ENCODE data around the gene PON1. TPM values are rescaled to one million over a fixed set of nuclear protein-coding genes. Genes with fewer than 3 reads are reported as not detected.

PON1 gene
- total RNA-seq, 2 experiments from 2014 or later: not detected

DNA sequence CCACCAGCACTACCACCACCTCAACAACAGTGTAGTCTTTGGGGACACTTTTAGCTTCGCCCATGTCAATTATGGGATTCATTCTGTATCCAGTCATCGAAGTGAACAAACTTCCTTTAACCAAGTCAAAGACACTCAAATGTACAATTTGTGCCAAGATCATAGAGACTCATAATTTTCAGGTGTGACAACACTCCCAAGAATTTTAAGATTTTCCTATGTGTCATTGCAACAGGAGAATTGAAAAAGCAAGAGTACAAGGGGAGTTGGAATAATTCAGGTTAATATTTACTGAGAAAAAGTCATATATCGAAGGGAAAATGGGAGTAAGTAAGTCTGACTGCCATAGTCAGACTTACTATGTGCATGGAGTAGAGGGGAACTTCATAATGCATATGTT, 26.2 kb downstream of the PON1 start:
- ChIA-PET CTCF (no interaction called here), POLR2A (no interaction called here)
- no peaks in the 10 kb centered on the region for H3K36me3 Mint-ChIP-seq (ENCODE audit: low read depth)
- no peaks in the 10 kb centered on the region for H3K4me1 Mint-ChIP-seq (ENCODE audit: low read depth)
- Histone ChIP-seq H3K4me3 (ENCODE audit: low read length) (no peak overlapping the region), H3K27ac (ENCODE audit: low read depth in 1 of 2, low read length in 2 of 2) (no peak overlapping the region), H3K4me1 (ENCODE audit: insufficient read depth, low read length) (no peaks in the 10 kb centered on the region), H3K36me3 (ENCODE audit: insufficient read depth, low read length) (no peaks in the 10 kb centered on the region), H3K27me3 (ENCODE audit: control insufficient read depth in 1 of 2, insufficient read depth in 2 of 2, low read length in 2 of 2) (peaks cover 0 to 2% of the 10 kb centered on the region in 2 experiments), H3K9me3 (ENCODE audit: control insufficient read depth in 1 of 2, insufficient read depth in 1 of 2, low read length in 2 of 2) (no peaks in the 10 kb centered on the region)
- no peak for ATAC-seq (ENCODE audit: poor library complexity)
- no peak overlapping the region for H3K4me3 Mint-ChIP-seq
- H3K9me3 Mint-ChIP-seq: no peaks in the 10 kb centered on the region
- intact Hi-C loops (cut with DNase I, micrococcal nuclease): loop anchor here in 1 of 2 experiments (10.0 kb wide), 1 partner anchor 57 kb away; no protein-coding TSS in a partner anchor
- peaks cover 18% of the 10 kb centered on the region for H3K27me3 Mint-ChIP-seq
- H3K27ac Mint-ChIP-seq: no peak overlapping the region
- TF ChIP-seq CTCF (IDR thresholded peaks at IDR 0.05): no peak
- no peak for DNase-seq

DNA sequence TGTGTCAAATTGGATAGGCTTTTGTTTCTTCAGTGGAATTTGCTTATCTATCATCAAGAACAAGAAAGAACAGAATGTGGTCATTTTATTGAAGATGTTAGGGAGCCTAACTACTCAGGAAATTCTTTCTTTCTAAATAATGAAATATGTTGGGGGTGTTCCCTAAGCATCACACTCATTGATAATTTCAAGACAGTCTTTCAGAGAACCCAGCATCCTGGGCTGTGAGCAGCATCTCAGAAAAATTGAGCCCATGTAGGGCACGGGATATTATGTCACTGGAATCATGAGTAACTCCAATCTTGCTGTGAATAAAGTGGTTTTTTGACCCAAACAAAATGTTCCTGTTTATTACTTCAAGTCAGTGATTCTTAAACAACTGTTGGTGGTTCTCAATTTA, 27.3 kb downstream of the PON1 start:
- no peak for TF ChIP-seq CTCF (IDR thresholded peaks at IDR 0.05)
- H3K4me3 Mint-ChIP-seq: no peak overlapping the region
- no peaks in the 10 kb centered on the region for H3K9me3 ChIP-seq (ENCODE audit: control insufficient read depth in 1 of 2, insufficient read depth in 1 of 2, low read length in 2 of 2)
- H3K27ac Mint-ChIP-seq: no peak overlapping the region
- no peak overlapping the region for H3K27ac ChIP-seq (ENCODE audit: low read depth in 1 of 2, low read length in 2 of 2)
- peaks cover 0 to 2% of the 10 kb centered on the region in 2 experiments for H3K27me3 ChIP-seq (ENCODE audit: control insufficient read depth in 1 of 2, insufficient read depth in 2 of 2, low read length in 2 of 2)
- ChIA-PET CTCF (no interaction called here), POLR2A (no interaction called here)
- no peaks in the 10 kb centered on the region for H3K9me3 Mint-ChIP-seq
- intact Hi-C loops (cut with DNase I, micrococcal nuclease): loop anchor here in 1 of 2 experiments (10.0 kb wide), 1 partner anchor 58 kb away; no protein-coding TSS in a partner anchor
- no peaks in the 10 kb centered on the region for H3K4me1 ChIP-seq (ENCODE audit: insufficient read depth, low read length)
- H3K36me3 ChIP-seq (ENCODE audit: insufficient read depth, low read length): no peaks in the 10 kb centered on the region
- H3K27me3 Mint-ChIP-seq: peaks cover 18% of the 10 kb centered on the region
- H3K4me1 Mint-ChIP-seq (ENCODE audit: low read depth): no peaks in the 10 kb centered on the region
- no peak overlapping the region for H3K4me3 ChIP-seq (ENCODE audit: low read length)
- DNase-seq (no peak), ATAC-seq (ENCODE audit: poor library complexity) (no peak)
- H3K36me3 Mint-ChIP-seq (ENCODE audit: low read depth): no peaks in the 10 kb centered on the region

DNA sequence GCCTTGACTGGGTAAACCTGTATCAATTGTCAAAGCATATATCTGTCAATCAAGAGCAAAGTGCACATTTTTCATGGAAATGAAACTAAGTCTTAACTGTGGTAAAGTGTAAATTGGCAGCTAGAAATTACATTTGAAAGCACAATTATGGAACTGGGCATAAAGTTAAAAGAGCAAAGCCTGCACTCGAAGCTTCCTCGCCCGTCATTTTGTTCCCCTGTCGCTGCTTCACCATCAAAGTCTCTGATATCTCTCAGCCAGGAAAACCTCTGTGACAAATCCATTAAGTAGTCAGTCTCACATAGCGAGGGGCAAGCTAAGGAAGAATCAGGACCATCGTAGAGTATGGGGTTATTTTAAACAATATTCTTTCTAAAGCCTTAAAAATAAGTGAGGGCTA, 27.9 kb downstream of the PON1 start:
- no peak overlapping the region for H3K27ac Mint-ChIP-seq
- H3K9me3 Mint-ChIP-seq: no peaks in the 10 kb centered on the region
- TF ChIP-seq CTCF (IDR thresholded peaks at IDR 0.05): no peak
- ATAC-seq (ENCODE audit: poor library complexity) (no peak), DNase-seq (no peak)
- no peak overlapping the region for H3K4me3 Mint-ChIP-seq
- intact Hi-C loops (cut with DNase I, micrococcal nuclease): loop anchor here in 1 of 2 experiments (10.0 kb wide), 1 partner anchor 58 kb away; no protein-coding TSS in a partner anchor
- H3K27me3 Mint-ChIP-seq: peaks cover 18% of the 10 kb centered on the region
- H3K4me3 ChIP-seq (ENCODE audit: low read length): no peak overlapping the region
- H3K4me1 Mint-ChIP-seq (ENCODE audit: low read depth): no peaks in the 10 kb centered on the region
- no peaks in the 10 kb centered on the region for H3K4me1 ChIP-seq (ENCODE audit: insufficient read depth, low read length)
- H3K27ac ChIP-seq (ENCODE audit: low read depth in 1 of 2, low read length in 2 of 2): no peak overlapping the region
- no peaks in the 10 kb centered on the region for H3K9me3 ChIP-seq (ENCODE audit: control insufficient read depth in 1 of 2, insufficient read depth in 1 of 2, low read length in 2 of 2)
- no peaks in the 10 kb centered on the region for H3K36me3 ChIP-seq (ENCODE audit: insufficient read depth, low read length)
- POLR2A ChIA-PET: no interaction called here
- no peaks in the 10 kb centered on the region for H3K36me3 Mint-ChIP-seq (ENCODE audit: low read depth)
- CTCF ChIA-PET: no interaction called here
- H3K27me3 ChIP-seq (ENCODE audit: control insufficient read depth in 1 of 2, insufficient read depth in 2 of 2, low read length in 2 of 2): peaks cover 0 to 1% of the 10 kb centered on the region in 2 experiments

Data from CD4-positive, alpha-beta T cell (primary cell).